ELR (cell line): ENCODE results near the gene CDK14.
"Not testable (repeated sequence)": the region's sequence is repeated elsewhere in the genome, so short reads cannot be mapped to it uniquely, and the experiment has no call there.

Experiments used
- DNase-seq: peaks from one replicate; pipeline ENCODE4 v3.0.0-alpha.2; 2015; ENCODE audit warnings: low read depth

CDK14 gene

DNA sequence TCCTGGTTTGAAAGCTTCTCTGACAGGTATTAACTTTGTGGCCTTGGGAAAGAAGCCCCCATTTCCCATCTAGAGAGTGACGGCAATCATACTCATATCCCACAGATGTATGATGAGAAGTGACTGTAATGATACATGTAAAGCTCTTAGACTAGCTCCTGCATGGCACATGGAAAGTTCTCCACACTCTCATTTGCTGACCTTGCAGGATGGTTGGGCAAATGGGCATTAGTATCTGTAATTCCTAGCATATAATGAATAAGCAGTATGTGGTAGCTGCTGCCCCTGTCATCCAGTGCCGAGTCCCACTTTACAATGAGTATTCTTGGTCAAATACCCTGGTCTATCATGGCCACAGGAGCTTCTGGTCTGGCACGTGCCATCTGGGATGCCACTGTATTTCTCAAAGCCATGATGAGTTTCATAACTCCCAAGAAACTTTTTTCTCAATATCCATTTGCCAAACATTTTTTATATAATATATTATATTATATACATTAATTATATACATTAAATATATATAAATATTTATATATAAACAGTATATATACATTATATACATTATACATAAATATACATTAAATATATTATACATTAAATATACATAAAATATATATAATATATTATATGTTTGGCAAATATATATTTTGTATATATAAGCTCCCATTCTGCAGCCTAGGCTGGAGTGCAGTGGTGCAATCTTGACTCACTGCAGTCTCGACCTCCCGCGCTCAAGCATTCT, 561.6 kb downstream of the CDK14 start:
- no peak for DNase-seq

DNA sequence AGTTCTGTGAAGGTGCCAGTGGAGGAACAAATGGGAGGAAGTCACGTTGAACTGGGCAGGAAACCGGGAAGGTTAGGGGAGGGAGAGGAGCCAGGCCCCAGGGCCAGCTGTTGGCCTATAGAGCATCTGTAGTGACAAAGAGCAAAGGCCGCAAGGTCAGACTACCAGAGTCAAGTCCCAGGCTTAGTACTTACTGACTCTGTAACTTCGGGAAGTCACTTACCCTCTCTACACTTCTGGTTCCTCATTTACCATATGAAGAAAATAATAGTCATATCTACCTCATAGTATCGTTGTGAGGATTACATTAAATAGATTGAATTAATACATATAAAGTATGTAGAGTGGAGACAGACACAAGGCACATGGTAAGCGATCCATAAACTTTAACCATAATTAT, 566.3 kb downstream of the CDK14 start:
- DNase-seq: no peak

DNA sequence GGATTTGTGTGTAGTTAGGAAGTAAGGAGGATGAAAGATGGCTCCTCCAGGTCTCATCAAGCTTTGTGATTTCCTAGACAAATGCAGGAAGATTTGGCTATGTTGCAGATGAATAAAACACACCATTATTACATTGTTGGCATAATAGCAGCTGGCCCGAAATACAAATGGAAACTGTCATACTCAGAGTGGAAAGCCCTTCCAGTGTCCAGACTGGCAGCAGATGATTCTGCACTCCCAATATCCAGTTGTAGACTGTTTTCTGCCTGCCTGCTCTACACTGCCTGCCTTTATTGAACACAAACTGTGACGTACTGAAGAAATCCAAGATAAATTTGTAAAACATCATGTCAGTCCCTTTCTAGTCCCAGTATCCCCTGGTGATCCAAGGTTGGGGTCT, 568.4 kb downstream of the CDK14 start:
- no peak for DNase-seq

DNA sequence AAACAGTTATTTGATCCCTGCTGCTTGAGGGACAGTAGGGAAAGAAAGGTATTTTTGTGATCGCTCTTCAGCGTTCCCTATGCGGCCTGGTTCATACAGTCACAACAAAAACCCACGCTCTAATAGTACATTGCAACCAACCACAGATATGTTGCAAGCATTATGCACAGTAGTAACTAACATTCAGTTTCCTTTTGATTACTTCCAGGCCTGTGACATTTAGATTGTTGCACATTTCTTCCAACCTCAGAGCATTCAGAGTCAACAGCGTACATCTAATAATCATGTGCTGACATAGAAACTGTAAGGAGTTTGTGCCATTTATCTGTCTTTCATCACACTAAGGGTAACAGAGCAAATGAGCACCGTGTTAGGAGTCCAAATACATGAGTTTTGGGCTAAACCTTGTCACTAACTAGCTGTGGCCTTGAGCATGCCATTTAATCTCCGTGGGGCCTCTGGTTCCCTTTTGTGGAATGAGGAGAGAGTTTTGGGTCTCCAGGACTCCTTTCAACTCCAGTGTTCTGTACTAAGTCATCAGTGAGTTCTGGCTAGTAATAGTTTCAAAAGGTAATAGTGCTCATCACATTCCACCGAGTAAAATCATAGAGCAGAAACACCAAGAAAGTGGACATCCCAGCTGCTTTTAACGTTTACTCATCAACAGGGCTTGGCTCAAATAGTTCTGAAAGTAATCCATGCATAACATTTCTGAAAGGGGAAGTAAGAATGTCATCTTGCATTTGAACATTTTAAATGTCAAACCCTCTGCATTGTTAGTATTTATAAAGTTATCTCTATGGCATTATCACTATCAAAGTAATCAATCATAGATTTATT, 569.1 kb downstream of the CDK14 start:
- peak; percentile 82 for DNase-seq

DNA sequence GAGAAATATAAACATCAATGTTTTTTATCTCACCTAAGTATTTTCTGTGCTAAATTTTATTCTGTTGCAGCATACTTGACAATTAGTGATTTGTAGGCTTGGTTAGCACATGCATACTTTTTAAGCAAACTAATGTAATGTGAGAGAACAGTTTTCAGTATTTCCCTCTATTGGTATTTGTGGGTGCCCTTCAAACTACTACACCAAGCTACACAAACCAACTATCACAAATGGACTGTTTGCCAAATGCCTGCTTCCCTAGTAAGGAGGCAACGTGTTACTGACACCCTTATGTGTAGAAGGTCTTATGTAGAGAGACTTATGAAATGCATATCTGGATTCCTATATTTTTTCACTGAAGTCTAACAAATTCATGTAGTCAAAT, 569.7 kb downstream of the CDK14 start:
- no peak for DNase-seq

DNA sequence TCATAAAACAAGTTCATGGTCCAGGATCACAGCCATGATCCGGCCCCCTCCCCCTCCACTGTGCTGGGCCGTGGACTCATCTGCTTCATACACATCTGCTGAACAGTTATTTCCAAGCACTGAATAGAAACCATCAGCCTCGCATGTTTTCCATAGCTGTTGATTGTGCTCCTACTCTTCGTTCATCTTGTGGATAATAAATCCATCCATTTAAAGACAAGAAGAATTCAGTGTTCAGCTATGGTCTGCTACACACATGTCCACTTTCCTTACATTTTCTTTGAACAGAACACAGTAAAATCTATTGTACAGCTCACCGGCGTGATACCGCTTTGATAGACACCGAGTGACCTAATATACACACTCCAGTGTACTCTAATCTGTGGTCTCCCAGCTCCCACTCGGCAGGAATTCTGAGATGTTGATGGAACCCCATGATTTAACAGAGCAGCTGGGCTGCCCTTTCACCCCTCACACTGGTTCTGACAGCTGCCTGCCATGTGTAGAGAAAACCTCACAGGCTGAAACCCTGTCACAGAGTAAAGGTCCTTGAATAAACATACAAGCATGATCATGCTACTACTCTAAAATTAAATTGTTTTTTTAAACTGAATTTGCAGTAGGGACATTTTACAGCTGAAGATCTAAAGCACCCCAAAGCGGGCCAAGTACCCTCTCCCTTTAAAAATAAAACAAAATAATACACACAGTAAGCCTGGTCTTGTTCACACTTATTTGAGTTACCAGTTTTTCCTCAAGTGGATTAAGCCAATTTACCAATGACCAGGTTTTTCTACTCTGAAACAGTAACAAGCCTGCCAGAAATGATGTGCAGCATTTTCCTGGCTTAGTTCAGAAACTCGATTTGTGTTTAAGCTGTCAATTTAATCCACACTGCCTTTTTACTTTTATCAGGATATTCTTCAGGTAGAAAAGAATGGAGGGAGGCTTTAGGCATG, 573.0 kb downstream of the CDK14 start:
- DNase-seq: peak; percentile 6

DNA sequence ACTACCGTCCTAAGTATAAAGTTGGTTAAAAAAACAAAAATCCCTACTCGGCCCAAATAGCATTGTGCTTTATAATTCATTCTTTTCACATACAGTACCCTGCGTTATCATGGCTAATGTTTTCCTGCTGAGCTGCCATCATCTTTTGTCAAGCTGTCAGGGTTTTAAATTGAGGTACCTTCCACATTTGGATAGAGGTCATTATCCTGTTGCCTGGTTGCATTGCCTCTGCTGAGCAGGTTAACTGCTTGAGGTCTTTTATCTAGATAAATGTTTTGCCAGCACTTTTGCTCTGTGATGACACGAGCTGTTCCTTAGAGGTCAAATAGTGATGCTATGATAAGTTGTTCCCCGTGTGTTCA, 573.7 kb downstream of the CDK14 start:
- no peak for DNase-seq

DNA sequence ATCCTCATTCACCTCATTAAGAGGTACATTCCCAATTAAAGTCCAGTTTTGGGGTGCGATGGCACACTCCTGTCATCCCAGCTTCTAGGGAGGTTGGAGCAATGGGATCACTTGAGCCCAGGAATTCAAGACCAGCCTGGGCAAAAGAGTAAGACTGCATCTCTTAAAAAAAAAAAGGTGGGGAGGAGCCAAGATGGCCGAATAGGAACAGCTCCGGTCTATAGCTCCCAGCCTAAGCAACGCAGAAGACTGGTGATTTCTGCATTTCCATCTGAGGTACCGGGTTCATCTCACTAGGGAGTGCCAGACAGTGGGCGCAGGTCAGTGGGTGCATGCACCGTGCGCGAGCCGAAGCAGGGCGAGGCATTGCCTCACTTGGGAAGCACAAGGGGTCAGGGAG, 577.1 kb downstream of the CDK14 start:
- DNase-seq: not testable (repeated sequence)

DNA sequence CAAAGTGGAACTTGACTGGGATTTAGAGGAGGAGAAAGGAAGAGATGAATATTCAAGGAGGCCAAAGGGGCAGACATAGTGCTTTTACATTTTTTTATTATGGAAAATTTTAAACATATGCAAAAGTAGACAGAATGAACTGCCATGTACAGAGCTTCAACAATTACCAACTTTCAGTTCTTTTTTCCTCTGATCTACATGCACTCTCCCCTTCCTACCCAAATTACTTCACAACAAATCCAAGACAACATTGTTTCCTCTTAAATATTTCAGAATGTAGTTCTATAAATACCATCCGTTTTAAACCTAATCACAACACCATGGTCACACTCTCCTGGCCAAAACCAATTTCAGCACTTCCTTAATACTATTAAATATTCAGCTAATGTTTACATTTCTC, 584.6 kb downstream of the CDK14 start:
- DNase-seq: no peak

DNA sequence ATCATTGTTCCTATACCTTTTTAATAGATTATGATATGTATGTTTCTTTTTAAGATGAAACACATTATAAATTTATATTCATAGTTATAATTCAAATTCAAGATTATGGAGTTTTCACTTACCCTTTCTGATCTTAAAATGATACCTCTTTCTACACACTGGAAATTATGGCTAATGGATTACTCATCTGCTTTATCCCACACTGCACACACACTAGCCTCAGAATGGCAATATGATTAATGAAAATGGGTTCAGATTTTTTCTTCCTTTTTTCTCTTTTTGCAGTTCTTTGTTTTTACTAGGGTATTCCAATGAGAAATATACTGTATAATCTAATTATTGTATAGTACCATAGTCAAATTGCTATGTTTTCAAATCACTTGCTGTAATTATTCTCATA, 585.8 kb downstream of the CDK14 start:
- peak; percentile 44 for DNase-seq

DNA sequence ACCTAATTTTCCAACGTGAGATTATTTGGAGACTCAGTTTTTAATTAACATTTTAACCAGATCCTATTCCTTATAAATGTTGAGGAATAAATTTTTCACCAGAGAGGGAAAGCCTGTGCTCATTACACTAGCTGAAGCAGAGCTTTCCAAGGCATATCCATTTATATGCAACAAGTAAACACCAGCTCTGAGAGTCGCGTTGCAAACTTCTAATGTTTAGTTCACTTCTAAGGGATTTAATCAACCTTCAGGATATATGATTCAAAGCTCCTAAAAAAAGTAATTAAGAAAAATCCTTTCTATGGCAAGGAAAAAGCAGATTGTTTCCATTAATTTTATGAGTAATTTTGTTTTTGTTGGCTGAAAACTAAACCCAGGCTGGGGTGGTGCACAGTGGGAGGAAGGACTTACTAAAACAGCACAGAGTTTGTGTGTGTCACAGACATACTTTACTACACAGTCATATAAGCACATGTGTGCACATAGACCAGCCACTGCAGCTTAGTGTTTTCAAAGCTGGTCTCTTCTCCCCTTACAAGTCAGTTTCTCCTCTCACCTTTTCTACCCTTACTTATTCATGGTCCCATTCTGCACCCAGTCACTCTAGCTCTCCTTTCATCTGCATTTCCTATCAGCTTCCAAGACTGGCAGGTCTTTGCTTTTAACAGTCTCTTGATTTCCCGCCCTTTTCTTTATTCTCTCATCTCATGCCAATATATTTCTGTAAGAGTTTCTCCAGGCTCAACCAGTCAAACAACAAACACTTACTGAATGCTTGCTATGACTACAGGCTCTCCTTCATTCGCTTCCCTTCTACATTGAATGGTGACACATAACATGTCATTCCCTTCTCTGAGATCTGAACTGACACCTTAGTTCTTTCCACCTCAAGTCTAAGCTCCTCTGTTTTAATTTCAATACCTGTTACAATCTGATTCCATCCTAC, 587.0 kb downstream of the CDK14 start:
- peak; percentile 85 for DNase-seq

DNA sequence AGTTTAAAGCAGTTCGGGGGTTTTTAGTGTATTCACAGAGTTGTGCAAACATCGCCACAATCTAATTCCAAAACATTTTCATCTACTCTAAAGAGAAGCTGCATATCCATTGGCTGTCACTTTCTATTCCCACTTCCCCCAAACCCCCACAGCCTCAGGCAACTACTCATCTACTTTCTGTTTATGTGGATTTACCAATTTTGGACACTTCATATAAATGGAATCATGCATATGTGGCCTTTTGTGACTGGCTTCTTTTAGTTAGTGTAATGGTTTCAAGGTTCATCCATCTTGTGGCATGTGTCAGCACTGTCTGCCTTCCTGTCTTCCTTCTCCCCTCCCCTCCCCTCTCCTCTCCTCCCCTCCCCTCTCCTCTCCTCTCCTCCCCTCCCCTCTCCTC, 589.6 kb downstream of the CDK14 start:
- peak; percentile 73 for DNase-seq

DNA sequence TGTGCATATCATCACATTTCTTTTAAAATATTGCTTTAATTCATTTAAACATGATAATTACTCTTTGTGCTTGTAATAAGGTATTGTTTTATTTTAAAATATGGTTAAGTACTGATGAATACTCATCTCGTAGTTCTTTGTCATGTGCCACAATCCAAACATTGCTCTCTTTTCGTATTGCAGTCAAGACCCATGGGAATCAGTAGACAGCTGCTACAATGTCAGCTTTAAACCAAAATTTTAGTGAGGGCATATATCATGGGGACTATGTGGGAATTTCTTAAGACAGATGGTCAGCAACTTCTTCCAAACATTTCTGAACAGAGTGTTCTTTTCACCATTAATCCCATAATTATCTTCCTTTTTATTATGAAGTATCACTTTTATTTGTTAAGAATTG, 590.9 kb downstream of the CDK14 start:
- no peak for DNase-seq

DNA sequence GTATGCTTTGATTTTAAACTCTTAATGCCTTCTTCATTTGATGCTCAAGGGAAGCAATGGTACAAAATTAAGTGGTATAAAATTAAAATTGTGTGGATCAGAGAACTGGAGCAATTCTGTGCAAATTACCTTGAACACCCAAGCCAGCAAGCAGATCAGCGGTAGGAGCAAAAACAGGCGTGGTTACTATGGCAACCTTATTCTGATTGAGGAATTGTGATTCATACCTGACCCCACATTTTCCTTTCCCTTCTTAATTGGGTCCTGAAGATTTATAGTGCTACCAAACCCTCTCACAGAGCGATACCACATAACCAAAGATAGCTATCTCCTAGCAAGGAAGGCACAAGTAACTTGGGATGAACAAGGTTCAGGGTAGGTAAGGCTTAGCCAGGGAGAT, 595.6 kb downstream of the CDK14 start:
- DNase-seq: no peak

DNA sequence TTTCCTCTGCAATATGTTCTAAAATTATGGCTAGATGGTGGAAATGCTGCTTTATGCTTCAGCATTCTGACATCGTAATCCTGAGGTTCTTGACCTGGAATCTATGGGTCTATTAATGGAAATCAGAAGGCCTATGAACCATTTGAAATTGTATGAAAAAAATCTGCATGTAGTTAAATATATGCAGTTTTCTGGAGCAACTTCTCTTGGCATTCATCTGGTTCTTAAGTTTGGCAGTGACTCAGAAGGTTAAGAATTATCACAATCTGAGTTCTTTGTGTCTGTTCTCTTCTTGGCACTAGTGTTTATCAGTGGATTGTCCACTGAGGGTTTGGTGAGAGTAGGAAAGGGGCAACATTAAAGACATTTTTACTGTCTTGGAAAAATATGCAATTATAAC, 597.0 kb downstream of the CDK14 start:
- DNase-seq: no peak

DNA sequence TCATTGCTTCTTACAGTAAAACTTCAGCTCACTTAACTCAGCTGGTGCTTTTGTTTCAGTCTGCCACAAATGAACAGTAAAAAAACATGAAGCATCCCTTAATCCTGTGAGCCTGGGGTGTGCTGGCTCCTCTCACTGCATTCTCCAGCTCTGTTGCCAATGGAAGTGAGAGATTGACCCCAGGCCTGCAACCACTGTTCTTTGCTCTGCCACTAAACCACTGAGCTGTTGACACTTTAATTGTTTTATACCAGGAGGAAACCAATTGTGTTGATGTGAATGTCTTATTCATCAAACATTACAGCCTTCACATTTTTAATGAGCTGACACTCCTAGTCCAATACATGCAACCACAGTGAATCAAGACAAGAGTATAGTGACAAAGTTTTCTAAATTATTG, 598.7 kb downstream of the CDK14 start:
- no peak for DNase-seq

DNA sequence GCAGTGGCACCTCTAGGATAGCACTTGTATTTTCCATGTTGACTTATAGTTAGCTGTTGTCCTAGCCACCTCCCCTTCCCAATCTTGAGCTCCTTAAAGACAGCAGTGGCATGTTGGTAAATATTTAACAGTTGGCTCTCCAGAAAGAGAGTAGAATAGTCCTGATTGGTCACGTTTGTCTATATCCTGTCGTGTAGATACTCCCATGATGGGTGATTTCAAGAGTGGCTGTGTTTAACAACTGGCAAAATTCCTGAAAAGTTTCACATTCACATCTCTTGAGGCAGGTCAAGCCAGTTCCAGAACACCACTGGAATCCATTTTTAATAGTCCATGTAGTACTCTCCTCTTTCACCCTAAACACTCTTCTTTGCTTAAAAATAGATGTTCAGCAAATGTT, 599.9 kb downstream of the CDK14 start:
- no peak for DNase-seq

DNA sequence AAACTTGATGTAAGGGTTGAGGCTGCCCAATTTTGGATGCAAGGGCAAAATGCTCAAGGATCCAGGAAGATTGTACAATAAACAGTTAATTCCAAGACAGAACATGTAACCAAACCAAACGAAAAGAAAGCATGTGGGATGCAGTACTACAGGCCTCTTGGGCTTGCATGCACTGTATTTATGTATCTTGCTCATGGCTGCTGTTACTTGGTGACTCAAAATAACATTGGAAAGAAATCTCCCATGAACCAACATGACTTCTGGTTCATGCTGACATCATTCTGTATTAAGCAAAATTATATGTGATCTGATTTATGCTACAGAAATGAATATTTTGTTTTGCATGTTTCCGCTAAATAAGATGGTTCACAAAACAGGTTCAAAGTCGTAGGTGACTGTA, 602.2 kb downstream of the CDK14 start:
- no peak for DNase-seq

DNA sequence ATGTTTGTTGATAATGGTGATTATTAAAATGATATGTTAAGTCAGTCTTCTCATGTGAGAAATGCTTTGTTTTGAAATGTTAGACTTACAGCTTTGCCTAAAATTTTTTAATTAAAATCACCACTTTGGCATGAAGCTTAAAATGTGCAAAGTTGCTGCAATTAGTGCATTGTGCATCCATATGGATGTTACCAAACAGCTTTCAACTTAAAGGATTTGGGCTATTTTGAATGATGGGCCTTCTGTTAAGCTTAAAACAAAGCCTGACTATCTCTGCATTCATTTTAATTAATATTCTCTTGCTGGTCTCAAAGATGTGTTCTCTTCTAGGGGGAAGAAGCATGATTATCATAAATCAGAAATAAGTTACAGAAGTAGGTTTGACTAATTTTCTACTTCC, 603.5 kb downstream of the CDK14 start:
- no peak for DNase-seq

DNA sequence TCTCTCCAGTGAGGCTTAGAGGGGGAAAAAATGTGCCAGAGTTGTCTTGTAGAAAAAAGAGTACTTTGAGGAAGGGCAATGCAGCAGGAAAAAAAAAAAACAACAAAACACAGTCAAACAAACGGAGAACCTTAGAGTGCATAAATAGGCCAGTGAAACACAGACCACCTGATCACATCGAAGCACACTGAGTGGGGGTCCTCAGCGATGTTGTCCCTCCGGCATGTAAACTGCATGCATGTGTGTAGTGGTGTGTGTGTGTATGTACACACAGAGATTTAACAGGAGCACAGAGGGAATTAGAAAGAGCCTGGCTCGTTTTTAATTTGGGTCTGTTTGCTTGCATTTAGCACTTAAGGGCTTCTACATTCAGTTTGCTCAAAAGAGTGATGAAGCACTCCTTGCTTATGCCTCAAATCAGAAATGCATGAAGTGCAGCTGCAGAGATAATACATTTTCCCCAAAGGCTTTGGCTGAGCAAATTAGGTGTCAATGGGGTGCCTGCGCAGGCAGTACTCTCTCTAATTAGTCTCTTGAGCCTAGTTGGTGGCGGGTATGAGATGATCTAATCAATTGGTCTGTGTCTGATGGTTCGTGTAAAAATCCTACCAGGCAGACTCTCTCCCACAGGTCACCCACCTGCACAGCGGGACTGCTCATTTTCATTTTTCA, 605.5 kb downstream of the CDK14 start:
- no peak for DNase-seq
